K562 (cell line): ENCODE data around the gene NTPCR. TPM values are rescaled to one million over a fixed set of nuclear protein-coding genes. Genes with fewer than 3 reads are reported as not detected.

Experiments used
- DEAF1 ChIP-seq: fragments of 450-650 bp; formaldehyde crosslinking; IDR thresholded peaks from 2 replicates; pipeline ENCODE4 v1.4.0; 2020; ENCODE audit warnings: mild to moderate bottlenecking, moderate library complexity
- E2F6 ChIP-seq, 2 experiments: IDR thresholded peaks; 2 replicates each; pipeline ENCODE4 v1.6.1; 2011; ENCODE audit warnings: borderline replicate concordance in 1 of 2, control low read depth in 1 of 2, low read depth in 1 of 2, low read length in 1 of 2, mild to moderate bottlenecking in 1 of 2, mixed read lengths in 1 of 2, moderate library complexity in 1 of 2; ENCODE audit not compliant: insufficient read depth in 1 of 2, insufficient read length in 1 of 2, poor library complexity in 1 of 2, severe bottlenecking in 1 of 2; ENCODE audit errors: extremely low read depth in 1 of 2
- EHMT2 ChIP-seq: fragments of 450-650 bp; IDR thresholded peaks from 2 replicates; pipeline ENCODE4 v1.6.1; 2018; ENCODE audit warnings: antibody characterized with exemption
- ETS1 ChIP-seq: conservative IDR thresholded peaks from 2 replicates; pipeline ENCODE4 v1.6.1; 2011; ENCODE audit warnings: low read depth, mild to moderate bottlenecking, low read length; ENCODE audit not compliant: control insufficient read depth
- FOXP4 ChIP-seq: sonication (generic); formaldehyde crosslinking; IDR thresholded peaks from 2 replicates; pipeline ENCODE4 v1.8.0; 2022; ENCODE audit warnings: mild to moderate bottlenecking, missing genetic modification reagents, borderline replicate concordance
- MYBL2 ChIP-seq, 2 experiments: fragments of 450-650 bp in 1 of 2; sonication (generic) in 1 of 2; formaldehyde crosslinking in 1 of 2; IDR thresholded peaks; 2 replicates each; pipeline versions ENCODE4 v1.6.1 to v1.8.1; 2017 to 2022; ENCODE audit warnings: borderline replicate concordance in 1 of 2, inconsistent platforms in 1 of 2, low read depth in 1 of 2, mild to moderate bottlenecking in 1 of 2, missing genetic modification reagents in 1 of 2, moderate library complexity in 1 of 2
- NELFE ChIP-seq: IDR thresholded peaks from 2 replicates; pipeline ENCODE4 v1.6.1; 2011; ENCODE audit warnings: mild to moderate bottlenecking; ENCODE audit not compliant: insufficient read depth, insufficient read length
- SIX5 ChIP-seq, 2 experiments: IDR thresholded peaks; 2 replicates each; pipeline ENCODE4 v1.6.1; 2011; ENCODE audit warnings: low read length in 2 of 2, borderline replicate concordance in 1 of 2, low read depth in 1 of 2, mild to moderate bottlenecking in 1 of 2, moderate library complexity in 1 of 2; ENCODE audit not compliant: insufficient read depth in 1 of 2
- ZBTB43 ChIP-seq: sonication (generic); formaldehyde crosslinking; IDR thresholded peaks from 2 replicates; pipeline ENCODE4 v1.8.0; 2023; ENCODE audit warnings: mild to moderate bottlenecking, missing genetic modification reagents
- ZNF140 ChIP-seq: fragments of 250-450 bp; sonication (Bioruptor Pico); IDR thresholded peaks from 2 replicates; pipeline ENCODE4 v1.8.0; 2021; ENCODE audit warnings: moderate library complexity, mild to moderate bottlenecking, inconsistent platforms
- ZNF282 ChIP-seq: sonication (generic); formaldehyde crosslinking; IDR thresholded peaks from 2 replicates; pipeline ENCODE4 v1.8.1; 2023; ENCODE audit warnings: missing genetic modification reagents
- polyA plus RNA-seq, 8 experiments: library from polyadenylated mRNA; depleted of rRNA in 4 of 8; stranded (reverse) in 5 of 8; unstranded in 3 of 8; fragments of >200 nt; fragmentation: Nextera tagmentation in 2 of 8; fragmentation: Illumina TruSeq in 1 of 8; extraction: Ambion mirVana in 2 of 8; extraction: Trizol in 1 of 8; gene quantifications; 2 replicates each; pipeline versions ENCODE4 v1.2.1 to v1.2.3, GENCODE V29; 2011 to 2014; ENCODE audit warnings: inconsistent platforms in 1 of 8, missing spikeins in 1 of 8
- total RNA-seq, 7 experiments: library from RNA; depleted of rRNA in 6 of 7; stranded (reverse); fragments of >200 nt in 6 of 7; fragmentation: Illumina TruSeq in 2 of 7; extraction: Trizol in 2 of 7; gene quantifications; 2 replicates each; pipeline versions ENCODE4 v1.2.1 to v1.2.3, GENCODE V29; 2011 to 2021; ENCODE audit warnings: low replicate concordance in 1 of 7
- TF ChIP-seq, protein P1 (sequence below), 2 experiments: fragments of 150-350 bp in 1 of 2; IDR thresholded peaks; 2 replicates each; pipeline ENCODE4 v1.6.1; 2012 to 2016; ENCODE audit warnings: low read depth in 2 of 2, low read length in 2 of 2, mild to moderate bottlenecking in 1 of 2, moderate library complexity in 1 of 2

Gene NTPCR
- total and polyA plus RNA-seq, 9 of the 15 experiments (the other 6 are each of a cell fraction or from before 2014, with no cell fraction given): 19.3 to 105 (median 48.8) TPM

GRCh38 chr1:232950197-232951176 lies at the start of gene NTPCR (continued):
- TF ChIP-seq MYBL2 (IDR thresholded peaks at IDR 0.05; ENCODE audit: low read depth) (no peak), MYBL2 (CRISPR knock-in tag; IDR thresholded peaks at IDR 0.05; ENCODE audit: borderline replicate concordance) (no peak), DEAF1 (no peak), E2F6 (IDR thresholded peaks at IDR 0.05; ENCODE audit: borderline replicate concordance in 1 of 2, extremely low read depth in 1 of 2, insufficient read depth in 1 of 2, insufficient read length in 1 of 2, low read depth in 1 of 2, low read length in 1 of 2, poor library complexity in 1 of 2, severe bottlenecking in 1 of 2) (peak in 1 of 2 experiments; percentile 76), ZBTB43 (CRISPR knock-in tag) (no peak), SIX5 (IDR thresholded peaks at IDR 0.05; ENCODE audit: borderline replicate concordance in 1 of 2, insufficient read depth in 1 of 2, low read depth in 1 of 2, low read length in 2 of 2) (no peak), FOXP4 (no peak), ETS1 (no peak), NELFE (no peak), ZNF140 (CRISPR knock-in tag) (no peak), EHMT2 (peak; percentile 93), ZNF282 (CRISPR knock-in tag) (no peak)
- TF ChIP-seq, protein P1, sequence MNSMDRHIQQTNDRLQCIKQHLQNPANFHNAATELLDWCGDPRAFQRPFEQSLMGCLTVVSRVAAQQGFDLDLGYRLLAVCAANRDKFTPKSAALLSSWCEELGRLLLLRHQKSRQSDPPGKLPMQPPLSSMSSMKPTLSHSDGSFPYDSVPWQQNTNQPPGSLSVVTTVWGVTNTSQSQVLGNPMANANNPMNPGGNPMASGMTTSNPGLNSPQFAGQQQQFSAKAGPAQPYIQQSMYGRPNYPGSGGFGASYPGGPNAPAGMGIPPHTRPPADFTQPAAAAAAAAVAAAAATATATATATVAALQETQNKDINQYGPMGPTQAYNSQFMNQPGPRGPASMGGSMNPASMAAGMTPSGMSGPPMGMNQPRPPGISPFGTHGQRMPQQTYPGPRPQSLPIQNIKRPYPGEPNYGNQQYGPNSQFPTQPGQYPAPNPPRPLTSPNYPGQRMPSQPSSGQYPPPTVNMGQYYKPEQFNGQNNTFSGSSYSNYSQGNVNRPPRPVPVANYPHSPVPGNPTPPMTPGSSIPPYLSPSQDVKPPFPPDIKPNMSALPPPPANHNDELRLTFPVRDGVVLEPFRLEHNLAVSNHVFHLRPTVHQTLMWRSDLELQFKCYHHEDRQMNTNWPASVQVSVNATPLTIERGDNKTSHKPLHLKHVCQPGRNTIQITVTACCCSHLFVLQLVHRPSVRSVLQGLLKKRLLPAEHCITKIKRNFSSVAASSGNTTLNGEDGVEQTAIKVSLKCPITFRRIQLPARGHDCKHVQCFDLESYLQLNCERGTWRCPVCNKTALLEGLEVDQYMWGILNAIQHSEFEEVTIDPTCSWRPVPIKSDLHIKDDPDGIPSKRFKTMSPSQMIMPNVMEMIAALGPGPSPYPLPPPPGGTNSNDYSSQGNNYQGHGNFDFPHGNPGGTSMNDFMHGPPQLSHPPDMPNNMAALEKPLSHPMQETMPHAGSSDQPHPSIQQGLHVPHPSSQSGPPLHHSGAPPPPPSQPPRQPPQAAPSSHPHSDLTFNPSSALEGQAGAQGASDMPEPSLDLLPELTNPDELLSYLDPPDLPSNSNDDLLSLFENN (IDR thresholded peaks at IDR 0.05; ENCODE audit: low read depth in 2 of 2, low read length in 2 of 2): no peak
